Occipital lobe (tissue), 2 donors: ENCODE results near the gene GCN1. TPM values are rescaled to one million over a fixed set of nuclear protein-coding genes. Genes with fewer than 3 reads are reported as not detected.

Source experiments
- DNase-seq: peaks from one replicate; lab custom pipeline; 2025; lab: John Stamatoyannopoulos, UW
- total RNA-seq: library from RNA; depleted of rRNA; stranded (reverse); fragments of >200 nt; gene quantifications from one replicate; pipeline ENCODE4 v1.2.3, GENCODE V29; 2014

GCN1 gene
- total RNA-seq, 1 donor from 2014 or later: 53.7 TPM

DNA sequence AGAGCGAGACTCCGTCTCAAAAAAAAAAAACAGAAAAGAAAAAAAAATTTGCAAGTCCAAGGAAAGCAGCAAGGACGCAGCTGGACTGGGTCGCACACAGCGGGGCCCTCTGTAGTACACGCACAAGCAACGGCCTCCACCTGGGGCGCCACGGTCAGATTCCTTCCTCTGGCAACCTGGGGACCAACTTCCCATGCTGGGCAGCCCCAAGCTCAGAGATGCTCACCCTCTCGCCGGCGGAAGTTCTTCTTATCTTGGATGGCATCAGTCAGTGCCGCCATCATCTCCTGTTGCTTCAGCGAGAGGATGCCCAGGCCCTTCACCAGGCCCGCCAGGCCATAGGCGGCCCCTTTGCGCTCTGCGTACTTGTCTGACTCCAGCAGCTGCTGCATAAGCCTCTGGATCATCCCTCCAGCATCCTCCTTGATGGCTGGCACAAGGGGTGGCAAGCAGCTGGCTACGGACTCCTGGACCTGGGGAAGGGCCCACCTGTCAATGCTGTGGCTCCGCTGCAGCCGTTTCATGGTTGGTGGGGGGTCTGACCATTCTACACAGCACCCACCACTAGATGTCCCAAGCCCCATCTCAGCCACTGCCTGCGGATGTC is 43.5 kb downstream of the GCN1 start:
- no peak for DNase-seq

DNA sequence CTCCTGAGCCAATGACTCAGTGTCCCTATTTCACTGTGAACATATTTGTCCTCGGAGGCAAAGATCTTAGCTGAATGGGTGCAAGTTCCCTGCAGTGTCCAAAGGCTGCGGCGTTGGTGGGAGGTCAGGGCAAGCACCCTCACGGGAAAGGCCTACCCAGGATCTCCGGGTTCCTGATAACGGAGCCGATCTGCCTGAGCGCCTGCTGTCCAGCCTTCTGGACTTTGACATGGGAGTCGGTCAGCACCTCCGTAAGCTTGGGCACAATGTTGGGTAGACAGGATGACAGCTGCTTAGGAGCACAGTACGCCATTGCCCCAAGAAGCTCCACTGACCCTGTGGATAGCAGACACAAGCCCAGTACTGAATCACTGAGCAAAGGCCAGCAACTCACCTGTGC is 46.5 kb downstream of the GCN1 start:
- DNase-seq: no peak

DNA sequence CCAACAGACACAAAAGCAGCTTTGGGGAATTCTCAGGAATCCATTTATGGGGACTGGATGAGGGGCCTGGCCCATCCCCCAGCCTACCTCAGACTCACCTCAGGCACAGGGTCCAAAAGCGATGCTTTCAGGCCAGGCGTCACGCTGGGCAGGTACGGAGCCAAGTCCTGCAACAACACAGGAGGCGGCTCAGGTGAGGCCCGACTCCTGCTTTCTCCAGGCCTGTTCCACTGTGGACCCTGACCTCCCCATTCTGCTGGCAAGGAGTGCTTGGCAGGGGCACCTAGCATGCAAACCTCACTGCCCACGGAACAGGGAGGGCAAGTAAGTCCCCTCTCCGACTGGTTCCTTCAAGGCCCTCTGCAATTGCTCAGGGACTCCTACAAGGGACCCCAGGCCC is 49.4 kb downstream of the GCN1 start:
- no peak for DNase-seq

DNA sequence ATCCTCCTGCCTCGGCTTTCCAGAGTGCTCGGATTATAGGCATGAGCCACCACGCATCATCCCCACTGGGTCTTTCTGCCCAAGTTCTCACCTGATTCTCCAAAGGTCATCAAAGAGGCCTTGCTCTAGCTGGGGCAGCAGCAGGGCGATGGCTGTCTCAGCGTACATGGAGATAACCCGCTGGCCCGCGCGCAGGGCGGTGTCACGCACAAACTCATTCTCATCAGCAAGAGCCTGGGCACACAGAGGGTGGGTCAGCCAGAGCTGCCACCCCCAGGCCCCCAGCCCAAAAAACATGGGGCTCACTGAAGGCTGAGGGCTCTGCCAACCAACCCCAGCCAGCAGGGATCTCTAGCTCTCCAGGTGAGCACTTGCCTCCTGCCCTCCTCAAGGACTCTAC is 50.3 kb downstream of the GCN1 start:
- DNase-seq: no peak

DNA sequence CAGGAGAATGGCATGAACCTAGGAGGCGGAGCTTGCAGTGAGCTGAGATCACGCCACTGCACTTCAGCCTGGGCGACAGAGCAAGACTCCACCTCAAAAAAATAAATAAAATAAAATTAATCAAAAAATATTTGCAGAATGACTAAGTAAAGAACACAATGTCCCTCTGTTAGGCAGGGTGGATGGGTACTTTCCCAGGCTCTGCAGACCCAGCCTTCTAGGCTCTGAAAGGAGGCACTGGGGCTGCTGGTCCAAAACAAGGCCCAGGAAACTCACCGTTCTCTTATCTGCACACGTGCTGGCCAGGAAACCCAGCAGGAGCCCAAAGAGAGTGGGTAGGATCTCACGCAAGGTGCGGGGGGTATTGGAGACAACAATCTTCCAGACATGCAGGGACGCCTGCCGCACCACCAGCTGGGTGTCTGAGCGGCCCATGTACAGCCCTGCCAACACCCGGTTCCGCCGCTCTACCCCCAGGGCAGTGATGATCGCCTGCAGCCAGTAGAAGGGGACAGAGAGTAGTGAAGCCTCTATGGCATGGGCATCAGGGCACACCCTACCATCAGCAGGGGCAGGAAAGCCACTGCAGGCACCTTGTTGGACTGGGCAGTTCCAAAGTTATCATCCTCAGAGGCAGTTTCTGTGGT is 52.2 kb downstream of the GCN1 start:
- DNase-seq: no peak

DNA sequence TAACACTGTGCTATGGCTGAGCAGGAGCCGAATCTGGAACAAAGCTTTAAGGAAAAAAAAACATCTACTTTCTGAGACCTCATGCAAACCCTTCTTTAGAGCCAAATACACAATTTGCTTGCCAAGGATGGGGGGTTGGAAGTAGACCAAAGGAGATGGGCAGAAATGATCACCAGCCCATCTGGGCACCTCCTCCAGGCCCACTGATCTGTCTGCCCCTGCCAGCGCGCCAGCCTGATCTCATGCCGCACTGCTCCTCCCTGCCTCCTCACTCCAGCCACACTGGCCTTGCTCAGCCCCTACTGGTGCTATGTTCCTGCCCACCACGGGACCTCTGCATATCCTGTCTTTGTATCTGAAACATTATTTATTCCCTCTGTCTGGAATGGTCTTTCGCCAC is 53.2 kb downstream of the GCN1 start:
- DNase-seq: no peak

DNA sequence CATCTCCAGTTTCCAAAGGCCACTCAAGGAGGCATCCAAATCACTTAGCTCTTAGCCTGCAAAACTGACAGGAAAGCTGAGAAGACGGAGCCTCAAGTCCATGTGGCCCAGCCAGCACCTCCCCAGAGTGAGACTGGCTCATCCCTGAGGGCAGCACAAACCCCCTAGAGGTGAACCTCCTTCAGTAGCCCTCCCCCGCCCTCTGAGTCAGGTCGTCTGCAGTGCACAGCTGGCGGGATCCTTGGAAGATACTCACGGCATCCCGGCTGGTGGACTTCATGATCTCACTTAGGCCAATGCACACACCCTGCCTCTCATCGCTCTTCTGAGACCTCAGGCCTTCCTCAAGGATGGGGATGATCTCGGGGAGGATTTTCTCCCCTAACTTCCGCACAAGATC is 53.9 kb downstream of the GCN1 start:
- DNase-seq: no peak

DNA sequence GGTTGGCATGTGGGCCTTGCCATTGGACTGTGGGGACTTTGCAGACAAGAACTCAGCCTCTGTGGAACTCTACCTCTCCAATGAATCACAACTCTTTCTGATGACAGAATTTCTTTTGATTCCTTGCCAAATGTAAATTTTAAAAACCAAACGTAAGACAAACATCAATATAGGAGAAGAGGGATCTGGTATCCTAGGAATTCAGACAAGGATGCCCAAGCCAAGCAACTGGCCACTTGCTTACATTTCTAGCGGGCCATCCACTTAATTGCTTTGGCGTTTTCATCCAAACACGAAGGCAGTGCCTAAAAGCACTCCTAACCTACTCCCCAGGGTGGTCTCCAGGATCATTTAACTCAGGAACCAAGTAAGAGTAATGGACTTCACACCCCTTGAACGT is 54.6 kb downstream of the GCN1 start:
- DNase-seq: no peak

DNA sequence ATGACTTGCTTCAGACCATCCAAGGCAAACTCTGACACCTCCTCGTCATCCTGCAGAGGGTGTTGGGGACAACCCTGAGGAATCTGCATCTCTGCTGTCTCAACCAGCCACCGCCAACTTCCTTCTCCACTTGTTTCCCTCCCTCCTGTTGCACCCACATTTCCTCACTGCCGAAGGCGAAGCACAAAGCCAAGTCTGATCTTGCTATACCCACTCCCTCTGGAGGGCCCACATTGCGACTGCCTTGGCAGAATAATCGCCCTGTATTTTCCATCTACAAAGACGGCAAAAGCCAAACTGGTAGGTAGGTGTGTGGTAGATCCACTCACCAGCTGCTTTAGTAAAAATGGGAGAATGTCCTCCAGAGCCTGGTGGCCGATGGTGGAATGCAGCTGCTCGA is 56.1 kb downstream of the GCN1 start:
- DNase-seq: peak; percentile 28

DNA sequence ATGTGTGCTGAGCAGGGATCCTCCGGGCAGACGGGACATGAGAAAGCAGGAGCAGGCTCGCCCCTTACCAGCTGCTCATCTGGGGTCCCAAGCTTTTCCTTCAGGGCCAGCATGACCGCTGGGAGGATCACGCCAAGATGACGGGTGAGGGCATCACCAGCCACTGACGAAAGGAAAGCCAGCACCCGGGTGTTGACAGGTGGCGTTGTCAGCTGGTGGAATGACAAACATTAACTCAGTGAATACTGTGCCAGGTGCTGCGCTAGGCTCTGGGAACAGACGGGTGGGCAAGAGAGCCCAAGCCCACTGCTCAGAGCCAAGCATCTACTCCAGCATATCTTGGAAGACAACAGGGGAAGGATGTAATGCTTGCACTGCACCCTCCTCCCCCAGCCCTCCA is 56.7 kb downstream of the GCN1 start:
- DNase-seq: no peak

DNA sequence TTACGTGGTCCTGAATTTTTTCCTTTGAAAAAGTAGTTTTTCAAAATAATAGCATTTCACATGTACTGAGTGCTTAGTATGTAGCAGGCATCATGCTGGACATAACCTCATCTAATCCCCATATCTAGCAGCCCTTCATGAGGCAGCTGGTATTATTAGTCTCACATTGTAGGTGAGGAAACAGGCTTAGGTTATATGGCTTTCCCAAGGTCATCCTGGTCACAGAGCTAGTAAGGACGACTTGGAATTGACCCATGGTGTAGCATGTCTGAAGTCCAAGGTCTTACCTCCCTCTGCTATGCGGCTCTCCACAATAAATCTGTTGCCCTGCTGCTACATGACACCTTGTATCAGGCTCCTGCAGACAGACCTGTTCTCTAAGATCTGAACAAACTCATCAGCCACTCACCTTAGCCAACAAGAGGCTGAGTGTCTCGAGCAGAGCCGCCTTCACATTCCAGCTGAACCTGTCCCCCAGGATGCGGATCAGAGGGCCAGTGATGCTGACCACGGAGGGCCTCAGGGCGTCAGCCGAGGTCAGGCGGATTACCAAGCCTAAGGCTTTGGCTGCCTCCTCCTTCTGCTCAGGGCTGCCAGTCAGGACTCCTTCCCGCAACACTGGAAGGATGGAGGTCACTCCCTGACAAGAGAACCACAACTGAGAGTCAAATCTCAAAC is 58.3 kb downstream of the GCN1 start:
- no peak for DNase-seq

DNA sequence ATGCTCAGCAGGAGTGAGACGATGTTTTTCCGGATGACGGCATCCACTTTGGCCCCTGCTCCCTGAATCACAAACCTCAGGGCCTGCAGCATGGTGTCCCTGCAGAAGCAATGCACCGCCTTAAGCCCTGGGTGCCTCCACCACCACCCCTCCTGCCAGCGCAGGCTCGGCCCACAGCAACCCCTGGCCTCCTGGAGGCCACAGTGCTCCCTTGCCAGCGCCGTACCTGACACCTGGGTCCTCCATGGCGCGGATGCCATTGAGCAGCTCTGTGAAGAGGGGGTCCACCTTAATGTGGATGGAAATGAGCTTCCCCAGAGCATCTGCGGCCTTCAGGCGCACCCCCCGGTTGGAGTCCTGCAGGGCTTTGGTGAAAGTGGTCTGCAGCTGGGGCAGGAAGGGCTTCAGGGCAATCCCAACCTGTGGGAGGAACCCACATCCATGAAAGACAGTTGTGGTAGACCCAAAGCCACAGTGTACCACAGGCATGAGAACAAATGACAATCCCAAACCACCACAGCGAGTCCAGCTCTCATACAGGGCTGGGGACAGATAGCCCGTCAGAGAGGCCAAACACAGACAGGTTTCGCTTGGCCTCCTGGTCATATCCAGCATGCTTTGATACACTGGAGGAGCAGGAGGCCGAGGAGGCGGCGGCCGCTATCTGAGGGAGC is 60.1 kb downstream of the GCN1 start:
- DNase-seq: no peak

DNA sequence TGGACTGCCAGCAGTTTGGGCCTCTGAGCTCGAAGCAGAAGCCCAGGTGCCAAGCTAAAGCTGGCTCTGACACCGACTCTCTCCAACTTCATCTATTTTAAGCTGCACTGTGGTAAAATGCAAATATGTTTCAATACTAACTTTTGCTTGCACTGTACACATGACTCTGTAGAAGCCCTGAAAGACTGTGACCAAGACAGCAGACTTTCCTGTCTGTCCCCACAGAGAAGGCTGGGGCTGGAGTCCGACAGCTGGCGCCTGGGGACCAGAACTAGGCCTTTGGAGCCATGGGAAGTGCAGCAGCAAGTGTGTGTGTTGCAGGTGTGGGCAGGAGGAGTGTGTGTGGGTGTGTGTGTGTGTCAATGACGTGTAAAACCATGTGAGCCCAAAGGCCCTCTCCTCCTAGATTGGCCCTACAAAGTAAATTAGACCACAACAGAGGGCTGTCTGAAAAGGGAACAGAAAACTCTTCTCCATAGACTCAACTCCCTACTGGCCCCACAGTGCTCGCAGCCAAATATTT is 61.6 kb downstream of the GCN1 start:
- DNase-seq: no peak

DNA sequence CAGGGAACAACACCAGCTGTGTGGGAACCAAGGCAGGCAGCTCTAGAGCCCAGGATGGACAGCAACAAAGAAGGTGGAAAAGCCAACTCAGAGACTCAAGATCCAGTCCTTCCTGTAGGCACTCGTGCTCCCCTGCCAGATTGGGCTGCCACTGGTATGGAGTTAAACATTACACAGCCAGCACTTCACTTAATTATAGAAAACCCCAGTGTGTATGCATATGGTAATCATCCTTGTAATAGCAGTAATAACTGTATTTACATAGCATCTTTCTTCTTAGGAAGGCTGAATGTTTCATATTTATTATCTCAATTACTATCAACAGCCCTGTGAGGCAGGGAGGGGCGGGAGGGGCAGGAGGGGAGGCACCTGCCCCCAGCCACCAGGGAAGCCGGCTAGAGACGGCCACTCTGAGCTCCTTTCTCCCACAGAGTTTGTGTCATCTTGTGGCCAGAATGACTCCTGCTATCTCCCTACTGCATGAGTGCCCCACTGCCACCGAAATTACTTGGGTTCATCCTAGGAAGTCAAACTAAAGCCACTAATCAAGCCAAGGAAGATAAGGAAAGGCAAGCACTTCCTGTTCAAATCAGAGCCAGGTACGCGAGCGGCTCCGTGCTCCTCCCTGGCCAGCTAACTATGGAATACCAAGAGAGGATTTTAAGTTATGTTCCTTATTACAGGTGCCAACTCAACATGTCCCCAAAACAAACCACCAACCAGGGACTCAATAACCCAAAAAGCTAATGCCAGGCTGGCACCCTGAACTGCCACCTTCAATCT is 62.3 kb downstream of the GCN1 start:
- DNase-seq: no peak

DNA sequence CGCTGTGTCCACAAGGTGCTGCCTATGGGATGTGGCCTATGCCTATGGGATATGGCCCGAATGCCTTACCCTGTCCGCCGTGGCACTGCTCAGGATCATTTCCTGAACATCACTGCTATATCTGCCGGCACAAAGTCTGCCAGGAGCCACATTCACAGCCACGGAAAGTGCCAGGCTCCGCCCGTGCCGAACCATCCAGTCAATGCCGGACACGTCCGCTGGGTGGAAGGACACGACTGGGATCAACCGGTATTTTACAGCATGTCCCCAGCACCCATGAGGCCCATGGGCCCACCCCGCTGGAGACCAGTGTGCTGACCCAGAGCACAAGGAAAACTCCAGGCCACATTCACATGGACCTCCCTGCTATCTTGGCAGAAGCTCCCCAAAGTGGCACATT is 63.4 kb downstream of the GCN1 start:
- DNase-seq: no peak

DNA sequence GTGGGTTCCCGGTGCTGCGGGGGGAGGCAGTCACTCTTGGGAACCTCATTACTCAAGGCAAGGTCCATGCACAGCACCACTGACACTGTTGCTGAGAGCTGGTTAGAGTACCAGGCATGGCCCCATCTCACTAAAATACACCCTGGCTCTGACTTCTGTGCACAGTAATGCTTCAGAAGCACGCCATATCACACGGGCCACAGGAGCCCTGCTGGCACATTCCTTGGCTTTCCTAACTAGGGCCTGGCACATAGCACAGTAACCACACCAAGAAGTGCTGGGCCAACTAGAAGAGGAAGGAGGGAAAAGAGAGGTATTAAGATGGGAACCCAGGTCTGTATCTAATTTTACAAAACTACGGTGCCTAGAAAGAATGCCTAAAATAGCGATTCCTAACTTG is 64.5 kb downstream of the GCN1 start:
- no peak for DNase-seq

DNA sequence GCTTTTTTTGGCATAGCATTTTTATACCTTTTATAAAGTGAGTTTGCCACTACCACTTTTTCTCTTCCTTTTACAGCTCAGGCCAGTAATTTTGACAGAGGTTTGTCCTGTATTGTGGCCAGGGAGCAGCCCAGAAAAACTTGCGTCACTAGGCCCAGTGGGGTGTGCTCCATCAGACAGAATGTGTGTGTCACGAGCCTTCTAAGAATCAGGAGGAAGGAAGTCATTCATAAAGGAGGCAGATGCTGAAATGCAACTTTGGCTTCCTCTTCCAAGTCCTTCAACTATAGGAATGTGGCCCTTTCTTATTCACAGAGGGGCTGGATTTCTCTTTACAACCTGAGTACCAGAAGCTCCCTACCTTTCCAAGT is 67.9 kb downstream of the GCN1 start:
- no peak for DNase-seq

DNA sequence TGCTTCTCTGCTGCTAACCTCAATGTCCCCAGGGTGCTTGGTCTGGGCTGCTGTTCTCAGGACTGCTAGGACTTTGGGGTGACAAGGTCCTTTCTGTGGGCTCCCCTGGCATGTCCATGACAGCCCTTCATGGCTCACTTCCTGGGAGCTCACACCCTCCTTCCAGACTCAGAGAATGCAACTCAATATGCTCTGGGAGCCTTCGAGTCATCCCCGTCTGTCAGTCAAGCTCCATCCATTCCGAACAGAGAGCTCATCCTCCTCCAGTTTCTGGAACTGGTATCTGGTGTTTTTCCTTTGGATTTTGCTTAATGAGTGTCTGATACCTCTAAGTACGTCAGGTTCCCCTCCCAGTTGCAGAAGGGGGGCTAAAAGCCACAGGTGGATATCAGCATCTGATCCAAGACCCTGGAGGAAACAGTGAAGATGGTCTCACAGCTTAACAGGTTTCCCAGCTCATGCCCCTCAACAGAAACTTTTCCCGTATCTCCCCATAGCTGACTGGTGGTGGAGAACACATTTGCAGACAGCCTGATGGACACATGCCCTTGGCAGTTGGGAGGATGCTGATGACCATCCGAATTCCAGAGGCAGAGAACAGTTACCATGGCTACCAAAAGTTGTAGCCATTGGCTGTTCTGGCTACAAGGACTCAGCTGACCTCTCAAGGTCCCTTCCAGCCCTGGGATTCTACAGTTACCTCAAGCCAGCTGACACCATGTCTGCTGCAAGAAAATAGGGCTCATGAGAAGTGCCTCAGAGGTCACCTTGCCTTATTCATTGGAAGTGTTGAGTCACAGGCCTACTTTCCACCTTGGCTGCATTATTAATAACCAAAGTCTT is 68.5 kb downstream of the GCN1 start:
- DNase-seq: no peak

DNA sequence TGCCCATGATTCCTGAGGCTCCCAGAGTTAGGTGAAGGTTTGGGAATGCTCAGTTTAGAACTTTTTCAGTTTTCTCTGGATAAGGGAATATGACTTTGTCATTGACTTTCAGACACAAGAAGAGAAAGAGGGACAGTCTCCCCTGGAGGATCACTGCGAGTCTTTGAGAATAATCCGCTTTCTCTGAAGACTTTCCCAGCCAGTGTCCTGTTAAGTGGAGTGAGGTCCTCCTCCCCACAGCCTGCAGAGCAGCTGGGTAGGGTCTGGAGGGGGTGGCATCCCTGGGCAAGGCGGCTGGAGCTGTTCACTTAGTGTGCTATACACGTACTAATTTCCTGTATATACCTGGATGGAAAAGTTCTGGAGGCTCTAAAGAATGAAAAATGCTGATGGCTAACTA is 69.5 kb downstream of the GCN1 start:
- DNase-seq: no peak

DNA sequence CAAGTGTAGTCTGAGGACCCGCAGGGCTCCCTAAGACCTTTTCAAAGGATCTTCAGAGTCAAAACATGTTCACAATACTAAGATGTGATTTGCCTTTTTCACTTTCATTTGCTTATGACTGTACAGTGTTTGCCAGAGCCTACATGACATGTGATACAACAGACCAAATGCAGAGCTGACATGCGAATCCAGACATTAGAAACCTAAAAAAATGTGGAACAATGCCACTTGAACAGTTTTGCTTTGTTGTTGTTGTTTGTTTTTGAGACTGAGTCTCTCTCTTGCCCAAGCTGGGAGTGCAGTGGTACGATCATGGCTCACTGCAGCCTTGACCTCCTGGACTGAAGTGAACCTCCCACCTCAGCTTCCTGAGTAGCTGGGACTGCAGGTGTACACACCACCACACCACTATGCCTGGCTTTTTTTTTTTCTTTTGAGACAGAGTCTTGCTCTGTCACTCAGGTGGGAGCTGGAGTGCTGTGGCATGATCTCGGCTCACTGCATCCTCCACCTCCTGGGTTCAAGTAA is 72.7 kb downstream of the GCN1 start:
- no peak for DNase-seq
